Measurements from ENCODE around the gene ATXN3. TPM values are rescaled to one million over a fixed set of nuclear protein-coding genes. Genes with fewer than 3 reads are reported as not detected.

ATXN3 gene
- polyA plus RNA-seq, 1 donor (not counting 4 experiments of a cell fraction or from before 2014, with no cell fraction given) = 27.6 TPM

GRCh38 chr14:92105893-92106142, 564 bp downstream of the ATXN3 start:
- dilution Hi-C loops (cut with MboI; ENCODE audit: extremely low pct_ligation_motif_present, low sequenced_read_pairs) = no loop called here
- no peak for TF ChIP-seq EZH2 (IDR thresholded peaks at IDR 0.05; ENCODE audit: low read length)
- TF ChIP-seq CTCF (optimal IDR thresholded peaks at IDR 0.05 in 1 of 3, IDR thresholded peaks at IDR 0.05 in 1 of 3, conservative IDR thresholded peaks at IDR 0.05 in 1 of 3; ENCODE audit: extremely low read depth in 1 of 3, insufficient read depth in 2 of 3, low read length in 3 of 3) = no peak
- Histone ChIP-seq H3K9ac (ENCODE audit: control insufficient read depth, extremely low read depth, insufficient read depth, low read length) (peak overlapping the region; percentile 97), H3K4me3 (ENCODE audit: control insufficient read depth in 2 of 3, extremely low read depth in 1 of 3, insufficient read depth in 2 of 3, low read depth in 1 of 3, low read length in 3 of 3) (peak overlapping the region; percentile 86 to 98 (median 95)), H3K27me3 (ENCODE audit: control insufficient read depth, extremely low read depth, insufficient read depth, low read length) (no peaks in the 10 kb centered on the region), H3K36me3 (ENCODE audit: control insufficient read depth in 2 of 2, extremely low read depth in 1 of 2, insufficient read depth in 2 of 2, low read length in 2 of 2) (no peaks in the 10 kb centered on the region), H2AFZ (ENCODE audit: control insufficient read depth, low read length) (peak overlapping the region; percentile 99), H3K79me2 (ENCODE audit: control insufficient read depth, insufficient read depth, low read length) (peaks cover 36% of the 10 kb centered on the region), H3K9me1 (ENCODE audit: control insufficient read depth, extremely low read depth, insufficient read depth, low read length) (no peaks in the 10 kb centered on the region), H3K9me3 (ENCODE audit: control insufficient read depth, low read depth, low read length) (no peaks in the 10 kb centered on the region), H3K4me2 (ENCODE audit: control insufficient read depth, extremely low read depth, insufficient read depth, low read depth, low read length) (peak overlapping the region; percentile 97), H3K4me1 (ENCODE audit: control insufficient read depth, extremely low read depth, insufficient read depth, low read length) (peaks cover 5% of the 10 kb centered on the region), H3K27ac (ENCODE audit: control insufficient read depth, insufficient read depth, low read length) (peak overlapping the region; percentile 93), H4K20me1 (ENCODE audit: control insufficient read depth, extremely low read depth, insufficient read depth, low read length) (no peaks in the 10 kb centered on the region)
- FAIRE-seq = peak; percentile 9
- no peak for DNase-seq (ENCODE audit: low read depth, low spot score)

GRCh38 chr14:92105073-92105892, 1.1 kb downstream of the ATXN3 start:
- TF ChIP-seq EZH2 (IDR thresholded peaks at IDR 0.05; ENCODE audit: low read length) (no peak), CTCF (optimal IDR thresholded peaks at IDR 0.05 in 1 of 3, IDR thresholded peaks at IDR 0.05 in 1 of 3, conservative IDR thresholded peaks at IDR 0.05 in 1 of 3; ENCODE audit: extremely low read depth in 1 of 3, insufficient read depth in 2 of 3, low read length in 3 of 3) (no peak)
- FAIRE-seq (no peak), DNase-seq (ENCODE audit: low read depth, low spot score) (no peak)
- no peaks in the 10 kb centered on the region for H3K9me3 ChIP-seq (ENCODE audit: control insufficient read depth, low read depth, low read length)
- H3K4me1 ChIP-seq (ENCODE audit: control insufficient read depth, extremely low read depth, insufficient read depth, low read length) = peaks cover 5% of the 10 kb centered on the region
- no peaks in the 10 kb centered on the region for H4K20me1 ChIP-seq (ENCODE audit: control insufficient read depth, extremely low read depth, insufficient read depth, low read length)
- peak overlapping the region; percentile 97 for H3K9ac ChIP-seq (ENCODE audit: control insufficient read depth, extremely low read depth, insufficient read depth, low read length)
- H3K9me1 ChIP-seq (ENCODE audit: control insufficient read depth, extremely low read depth, insufficient read depth, low read length) = no peaks in the 10 kb centered on the region
- peak overlapping the region; percentile 93 for H3K27ac ChIP-seq (ENCODE audit: control insufficient read depth, insufficient read depth, low read length)
- peaks cover 38% of the 10 kb centered on the region for H3K79me2 ChIP-seq (ENCODE audit: control insufficient read depth, insufficient read depth, low read length)
- H3K4me2 ChIP-seq (ENCODE audit: control insufficient read depth, extremely low read depth, insufficient read depth, low read depth, low read length) = peak overlapping the region; percentile 97
- dilution Hi-C loops (cut with MboI; ENCODE audit: extremely low pct_ligation_motif_present, low sequenced_read_pairs) = no loop called here
- H3K27me3 ChIP-seq (ENCODE audit: control insufficient read depth, extremely low read depth, insufficient read depth, low read length) = no peaks in the 10 kb centered on the region
- peak overlapping the region; percentile 99 for H2AFZ ChIP-seq (ENCODE audit: control insufficient read depth, low read length)
- no peaks in the 10 kb centered on the region for H3K36me3 ChIP-seq (ENCODE audit: control insufficient read depth in 2 of 2, extremely low read depth in 1 of 2, insufficient read depth in 2 of 2, low read length in 2 of 2)
- H3K4me3 ChIP-seq (ENCODE audit: control insufficient read depth in 2 of 3, extremely low read depth in 1 of 3, insufficient read depth in 2 of 3, low read depth in 1 of 3, low read length in 3 of 3) = peak overlapping the region; percentile 86 to 98 (median 95)

All from keratinocyte (primary cell).